Measurements from ENCODE around the gene GPRIN1.

DNA sequence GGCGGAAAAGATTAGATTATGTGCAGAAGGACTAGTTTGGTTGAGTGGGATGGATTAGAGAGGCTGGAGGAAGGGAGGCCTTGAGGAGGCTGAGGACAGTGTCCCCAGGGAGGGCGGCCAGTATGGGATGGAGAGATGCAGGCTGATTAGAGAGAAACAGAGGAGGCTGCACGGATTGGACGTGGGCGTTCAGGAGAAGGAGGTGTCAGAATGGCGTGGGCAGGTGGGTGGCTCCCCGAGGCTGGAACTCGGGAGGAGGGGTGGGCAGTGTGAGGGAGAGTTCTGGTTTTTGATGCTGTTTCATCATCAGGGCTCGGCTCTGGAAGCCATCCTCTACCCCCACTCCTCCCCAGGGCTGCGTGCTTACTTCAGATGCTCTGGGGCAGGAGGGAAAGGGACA lies 47.8 kb downstream of the GPRIN1 start:
- TF ChIP-seq, protein P1, sequence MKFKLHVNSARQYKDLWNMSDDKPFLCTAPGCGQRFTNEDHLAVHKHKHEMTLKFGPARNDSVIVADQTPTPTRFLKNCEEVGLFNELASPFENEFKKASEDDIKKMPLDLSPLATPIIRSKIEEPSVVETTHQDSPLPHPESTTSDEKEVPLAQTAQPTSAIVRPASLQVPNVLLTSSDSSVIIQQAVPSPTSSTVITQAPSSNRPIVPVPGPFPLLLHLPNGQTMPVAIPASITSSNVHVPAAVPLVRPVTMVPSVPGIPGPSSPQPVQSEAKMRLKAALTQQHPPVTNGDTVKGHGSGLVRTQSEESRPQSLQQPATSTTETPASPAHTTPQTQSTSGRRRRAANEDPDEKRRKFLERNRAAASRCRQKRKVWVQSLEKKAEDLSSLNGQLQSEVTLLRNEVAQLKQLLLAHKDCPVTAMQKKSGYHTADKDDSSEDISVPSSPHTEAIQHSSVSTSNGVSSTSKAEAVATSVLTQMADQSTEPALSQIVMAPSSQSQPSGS (CRISPR knock-in tag; IDR thresholded peaks at IDR 0.05; ENCODE audit: borderline replicate concordance, low read depth), result no peak
- TF ChIP-seq, protein P2, sequence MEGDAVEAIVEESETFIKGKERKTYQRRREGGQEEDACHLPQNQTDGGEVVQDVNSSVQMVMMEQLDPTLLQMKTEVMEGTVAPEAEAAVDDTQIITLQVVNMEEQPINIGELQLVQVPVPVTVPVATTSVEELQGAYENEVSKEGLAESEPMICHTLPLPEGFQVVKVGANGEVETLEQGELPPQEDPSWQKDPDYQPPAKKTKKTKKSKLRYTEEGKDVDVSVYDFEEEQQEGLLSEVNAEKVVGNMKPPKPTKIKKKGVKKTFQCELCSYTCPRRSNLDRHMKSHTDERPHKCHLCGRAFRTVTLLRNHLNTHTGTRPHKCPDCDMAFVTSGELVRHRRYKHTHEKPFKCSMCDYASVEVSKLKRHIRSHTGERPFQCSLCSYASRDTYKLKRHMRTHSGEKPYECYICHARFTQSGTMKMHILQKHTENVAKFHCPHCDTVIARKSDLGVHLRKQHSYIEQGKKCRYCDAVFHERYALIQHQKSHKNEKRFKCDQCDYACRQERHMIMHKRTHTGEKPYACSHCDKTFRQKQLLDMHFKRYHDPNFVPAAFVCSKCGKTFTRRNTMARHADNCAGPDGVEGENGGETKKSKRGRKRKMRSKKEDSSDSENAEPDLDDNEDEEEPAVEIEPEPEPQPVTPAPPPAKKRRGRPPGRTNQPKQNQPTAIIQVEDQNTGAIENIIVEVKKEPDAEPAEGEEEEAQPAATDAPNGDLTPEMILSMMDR (IDR thresholded peaks at IDR 0.05), result no peak
- no peak for TF ChIP-seq FOXJ3 (CRISPR knock-in tag; IDR thresholded peaks at IDR 0.05; ENCODE audit: borderline replicate concordance)
- TF ChIP-seq NR2C2 (CRISPR knock-in tag; IDR thresholded peaks at IDR 0.05), result no peak
- TF ChIP-seq, protein P3, sequence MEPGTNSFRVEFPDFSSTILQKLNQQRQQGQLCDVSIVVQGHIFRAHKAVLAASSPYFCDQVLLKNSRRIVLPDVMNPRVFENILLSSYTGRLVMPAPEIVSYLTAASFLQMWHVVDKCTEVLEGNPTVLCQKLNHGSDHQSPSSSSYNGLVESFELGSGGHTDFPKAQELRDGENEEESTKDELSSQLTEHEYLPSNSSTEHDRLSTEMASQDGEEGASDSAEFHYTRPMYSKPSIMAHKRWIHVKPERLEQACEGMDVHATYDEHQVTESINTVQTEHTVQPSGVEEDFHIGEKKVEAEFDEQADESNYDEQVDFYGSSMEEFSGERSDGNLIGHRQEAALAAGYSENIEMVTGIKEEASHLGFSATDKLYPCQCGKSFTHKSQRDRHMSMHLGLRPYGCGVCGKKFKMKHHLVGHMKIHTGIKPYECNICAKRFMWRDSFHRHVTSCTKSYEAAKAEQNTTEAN (CRISPR knock-in tag; IDR thresholded peaks at IDR 0.05), result no peak
- TF ChIP-seq CREB1 (CRISPR knock-in tag; IDR thresholded peaks at IDR 0.05), result no peak
- no peak for TF ChIP-seq FOXK1 (CRISPR knock-in tag; IDR thresholded peaks at IDR 0.05)
- TF ChIP-seq, protein P4, sequence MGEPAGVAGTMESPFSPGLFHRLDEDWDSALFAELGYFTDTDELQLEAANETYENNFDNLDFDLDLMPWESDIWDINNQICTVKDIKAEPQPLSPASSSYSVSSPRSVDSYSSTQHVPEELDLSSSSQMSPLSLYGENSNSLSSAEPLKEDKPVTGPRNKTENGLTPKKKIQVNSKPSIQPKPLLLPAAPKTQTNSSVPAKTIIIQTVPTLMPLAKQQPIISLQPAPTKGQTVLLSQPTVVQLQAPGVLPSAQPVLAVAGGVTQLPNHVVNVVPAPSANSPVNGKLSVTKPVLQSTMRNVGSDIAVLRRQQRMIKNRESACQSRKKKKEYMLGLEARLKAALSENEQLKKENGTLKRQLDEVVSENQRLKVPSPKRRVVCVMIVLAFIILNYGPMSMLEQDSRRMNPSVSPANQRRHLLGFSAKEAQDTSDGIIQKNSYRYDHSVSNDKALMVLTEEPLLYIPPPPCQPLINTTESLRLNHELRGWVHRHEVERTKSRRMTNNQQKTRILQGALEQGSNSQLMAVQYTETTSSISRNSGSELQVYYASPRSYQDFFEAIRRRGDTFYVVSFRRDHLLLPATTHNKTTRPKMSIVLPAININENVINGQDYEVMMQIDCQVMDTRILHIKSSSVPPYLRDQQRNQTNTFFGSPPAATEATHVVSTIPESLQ (CRISPR knock-in tag; IDR thresholded peaks at IDR 0.05), result no peak

Measured in WTC11 (cell line).